Measurements from ENCODE around the gene SMYD3. TPM values are rescaled to one million over a fixed set of nuclear protein-coding genes. Genes with fewer than 3 reads are reported as not detected.

The SMYD3 gene
- total and polyA plus RNA-seq, 4 donors = 10.5 to 40.1 (median 32.5) TPM

DNA sequence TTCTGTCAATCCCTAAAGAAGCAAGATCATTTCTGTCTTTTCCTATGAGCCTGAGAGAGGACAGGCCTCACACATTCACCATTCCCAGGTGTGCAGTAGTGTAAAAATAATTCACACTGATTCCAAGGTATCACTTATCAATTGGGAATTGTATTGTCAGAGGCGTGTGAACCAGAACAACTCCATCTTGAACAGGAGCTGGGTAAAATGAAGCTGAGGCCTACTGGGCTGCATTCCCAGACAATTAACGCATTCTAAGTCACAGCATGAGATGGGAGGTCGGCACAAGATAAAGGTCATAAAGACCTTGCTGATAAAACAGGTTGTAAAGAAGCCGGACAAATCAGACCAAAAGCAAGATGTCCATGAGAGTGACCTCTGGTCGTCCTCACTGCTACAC is 239.2 kb downstream of the SMYD3 start:
- DNase-seq = no peak
- no peak overlapping the region for H3K4me3 ChIP-seq
- H3K9ac ChIP-seq (ENCODE audit: insufficient read depth in 1 of 2, low read length in 2 of 2) = no peak overlapping the region
- no peaks in the 10 kb centered on the region for H3K27me3 ChIP-seq (ENCODE audit: control insufficient read depth in 3 of 3, insufficient read depth in 3 of 3, low read length in 2 of 3)
- no peaks in the 10 kb centered on the region for H3K4me1 ChIP-seq (ENCODE audit: control insufficient read depth in 5 of 5, insufficient read depth in 5 of 5, low read length in 5 of 5)
- TF ChIP-seq, protein P1, sequence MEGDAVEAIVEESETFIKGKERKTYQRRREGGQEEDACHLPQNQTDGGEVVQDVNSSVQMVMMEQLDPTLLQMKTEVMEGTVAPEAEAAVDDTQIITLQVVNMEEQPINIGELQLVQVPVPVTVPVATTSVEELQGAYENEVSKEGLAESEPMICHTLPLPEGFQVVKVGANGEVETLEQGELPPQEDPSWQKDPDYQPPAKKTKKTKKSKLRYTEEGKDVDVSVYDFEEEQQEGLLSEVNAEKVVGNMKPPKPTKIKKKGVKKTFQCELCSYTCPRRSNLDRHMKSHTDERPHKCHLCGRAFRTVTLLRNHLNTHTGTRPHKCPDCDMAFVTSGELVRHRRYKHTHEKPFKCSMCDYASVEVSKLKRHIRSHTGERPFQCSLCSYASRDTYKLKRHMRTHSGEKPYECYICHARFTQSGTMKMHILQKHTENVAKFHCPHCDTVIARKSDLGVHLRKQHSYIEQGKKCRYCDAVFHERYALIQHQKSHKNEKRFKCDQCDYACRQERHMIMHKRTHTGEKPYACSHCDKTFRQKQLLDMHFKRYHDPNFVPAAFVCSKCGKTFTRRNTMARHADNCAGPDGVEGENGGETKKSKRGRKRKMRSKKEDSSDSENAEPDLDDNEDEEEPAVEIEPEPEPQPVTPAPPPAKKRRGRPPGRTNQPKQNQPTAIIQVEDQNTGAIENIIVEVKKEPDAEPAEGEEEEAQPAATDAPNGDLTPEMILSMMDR (IDR thresholded peaks at IDR 0.05; ENCODE audit: control extremely low read depth, extremely low read depth) = no peak
- H3K36me3 ChIP-seq (ENCODE audit: control insufficient read depth in 4 of 4, insufficient read depth in 4 of 4, low read length in 4 of 4) = no peaks in the 10 kb centered on the region
- ATAC-seq (ENCODE audit: insufficient read depth, low FRiP score) = no peak
- no peaks in the 10 kb centered on the region for H3K9me3 ChIP-seq (ENCODE audit: control insufficient read depth in 4 of 4, insufficient read depth in 3 of 4, low read length in 3 of 4)
- H3K27ac ChIP-seq (ENCODE audit: low read depth in 1 of 2, low read length in 1 of 2) = no peak overlapping the region
- 92 to 97% methylated on average over 5 of the region's 5 CpGs for WGBS, 2 donors

DNA sequence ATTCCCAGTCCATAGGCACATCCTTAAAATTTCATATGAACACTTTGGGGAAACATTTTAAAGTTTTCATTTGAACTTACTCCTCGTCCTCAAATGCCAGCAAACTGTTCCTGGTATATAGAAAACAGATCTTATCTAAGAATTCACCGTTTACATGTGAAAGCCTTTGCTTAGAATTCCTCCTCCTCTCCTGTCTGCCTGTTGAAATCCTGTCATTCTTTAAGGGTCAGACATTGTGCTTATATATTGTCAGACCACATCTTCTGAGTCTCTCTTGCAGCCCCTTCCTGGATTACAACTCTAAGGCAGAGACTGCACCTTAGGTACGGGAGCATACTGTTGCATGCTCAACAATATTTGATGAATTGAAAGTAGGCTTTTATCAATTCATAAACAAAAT is 239.7 kb downstream of the SMYD3 start:
- ATAC-seq (ENCODE audit: insufficient read depth, low FRiP score) = no peak
- Histone ChIP-seq H3K4me1 (ENCODE audit: control insufficient read depth in 5 of 5, insufficient read depth in 5 of 5, low read length in 5 of 5) (no peaks in the 10 kb centered on the region), H3K9me3 (ENCODE audit: control insufficient read depth in 4 of 4, insufficient read depth in 3 of 4, low read length in 3 of 4) (no peaks in the 10 kb centered on the region), H3K36me3 (ENCODE audit: control insufficient read depth in 4 of 4, insufficient read depth in 4 of 4, low read length in 4 of 4) (no peaks in the 10 kb centered on the region), H3K9ac (ENCODE audit: insufficient read depth in 1 of 2, low read length in 2 of 2) (no peak overlapping the region), H3K27ac (ENCODE audit: low read depth in 1 of 2, low read length in 1 of 2) (no peak overlapping the region), H3K27me3 (ENCODE audit: control insufficient read depth in 3 of 3, insufficient read depth in 3 of 3, low read length in 2 of 3) (no peaks in the 10 kb centered on the region), H3K4me3 (no peak overlapping the region)
- TF ChIP-seq, protein P1 (IDR thresholded peaks at IDR 0.05; ENCODE audit: control extremely low read depth, extremely low read depth) = no peak
- DNase-seq = no peak
- 75 to 76% methylated on average over 3 of the region's 3 CpGs for WGBS, 2 donors

DNA sequence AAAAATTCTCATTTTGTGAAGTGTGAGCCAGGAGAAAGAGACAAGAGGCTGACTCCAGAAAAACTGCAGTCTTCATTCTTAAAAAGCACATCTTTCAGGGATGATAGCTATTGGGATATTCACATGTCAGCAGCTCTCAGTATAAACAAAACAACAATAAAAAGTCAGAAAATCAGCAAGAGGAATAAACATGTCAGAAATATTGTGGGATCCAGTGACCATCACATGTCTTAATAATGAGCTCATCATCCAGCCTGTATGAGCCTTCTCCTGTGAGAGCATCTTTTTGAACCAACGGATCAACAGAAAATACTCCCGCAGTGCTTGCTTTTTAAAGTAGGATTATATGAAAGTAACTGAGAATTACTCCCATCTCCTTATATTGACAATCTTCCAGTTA is 241.6 kb downstream of the SMYD3 start:
- no peaks in the 10 kb centered on the region for H3K4me1 ChIP-seq (ENCODE audit: control insufficient read depth in 5 of 5, insufficient read depth in 5 of 5, low read length in 5 of 5)
- ATAC-seq (ENCODE audit: insufficient read depth, low FRiP score) = no peak
- TF ChIP-seq, protein P1 (IDR thresholded peaks at IDR 0.05; ENCODE audit: control extremely low read depth, extremely low read depth) = no peak

DNA sequence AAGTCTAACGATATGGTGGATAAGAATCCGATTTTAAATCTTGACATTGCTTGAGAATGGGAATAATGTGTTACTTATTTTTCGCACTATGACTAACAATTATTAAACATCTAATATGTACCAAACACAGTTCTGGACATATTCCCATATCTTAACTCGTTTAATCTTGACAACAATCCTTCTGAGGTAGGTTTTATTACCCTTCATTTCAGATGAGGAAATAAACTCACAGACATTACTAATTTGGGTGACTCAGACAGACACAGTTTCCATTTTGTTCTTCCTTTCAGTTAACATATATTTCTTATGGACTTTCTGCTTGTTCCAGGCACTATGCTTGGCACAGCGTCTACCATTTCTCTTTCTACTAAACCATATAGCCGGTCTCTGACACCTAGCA is 244.8 kb downstream of the SMYD3 start:
- H3K27ac ChIP-seq (ENCODE audit: low read depth in 1 of 2, low read length in 1 of 2) = no peak overlapping the region
- DNase-seq (no peak), ATAC-seq (ENCODE audit: insufficient read depth, low FRiP score) (no peak)
- H3K9me3 ChIP-seq (ENCODE audit: control insufficient read depth in 4 of 4, insufficient read depth in 3 of 4, low read length in 3 of 4) = peaks cover 0 to 13% (median 0%) of the 10 kb centered on the region in 4 donors
- 92 to 93% methylated on average over 6 of the region's 6 CpGs for WGBS, 2 donors
- H3K4me3 ChIP-seq = no peak overlapping the region
- H3K9ac ChIP-seq (ENCODE audit: insufficient read depth in 1 of 2, low read length in 2 of 2) = no peak overlapping the region
- H3K27me3 ChIP-seq (ENCODE audit: control insufficient read depth in 3 of 3, insufficient read depth in 3 of 3, low read length in 2 of 3) = no peaks in the 10 kb centered on the region
- no peaks in the 10 kb centered on the region for H3K36me3 ChIP-seq (ENCODE audit: control insufficient read depth in 4 of 4, insufficient read depth in 4 of 4, low read length in 4 of 4)
- H3K4me1 ChIP-seq (ENCODE audit: control insufficient read depth in 5 of 5, insufficient read depth in 5 of 5, low read length in 5 of 5) = no peaks in the 10 kb centered on the region
- TF ChIP-seq, protein P1 (IDR thresholded peaks at IDR 0.05; ENCODE audit: control extremely low read depth, extremely low read depth) = no peak

More for the DNA sequence above, 241.6 kb downstream of the SMYD3 start:
- Histone ChIP-seq H3K27ac (ENCODE audit: low read depth in 1 of 2, low read length in 1 of 2) (no peak overlapping the region), H3K4me3 (no peak overlapping the region), H3K9me3 (ENCODE audit: control insufficient read depth in 4 of 4, insufficient read depth in 3 of 4, low read length in 3 of 4) (no peaks in the 10 kb centered on the region), H3K9ac (ENCODE audit: insufficient read depth in 1 of 2, low read length in 2 of 2) (no peak overlapping the region), H3K36me3 (ENCODE audit: control insufficient read depth in 4 of 4, insufficient read depth in 4 of 4, low read length in 4 of 4) (no peaks in the 10 kb centered on the region), H3K27me3 (ENCODE audit: control insufficient read depth in 3 of 3, insufficient read depth in 3 of 3, low read length in 2 of 3) (no peaks in the 10 kb centered on the region)
- 91% methylated on average over 2 of the region's 2 CpGs for WGBS, 2 donors
- DNase-seq = no peak
